Endothelial cell of umbilical vein (primary cell): Measurements from ENCODE around the gene PDK4. TPM values are rescaled to one million over a fixed set of nuclear protein-coding genes. Genes with fewer than 3 reads are reported as not detected.

Experiments
- BruUV-seq: library from RNA; stranded (reverse); fragments of 400-500 nt; replicated peaks from 2 replicates; lab custom pipeline; 2021; lab: Mats Ljungman, UMichigan
- CTCF ChIA-PET: fragments of 300-600, 350-600 bp; sonication (Branson Sonifier 250); formaldehyde crosslinking; loops from one replicate; lab custom pipeline; 2021; ENCODE audit warnings: antibody characterized with exemption, inconsistent platforms; lab: Charles Lee
- POLR2A ChIA-PET: fragments of 300-600, 350-600 bp; sonication (Branson Sonifier 250); formaldehyde crosslinking; loops from one replicate; lab custom pipeline; 2021; ENCODE audit warnings: antibody characterized with exemption, inconsistent platforms; lab: Charles Lee
- DNase-seq: peaks from one replicate; pipeline ENCODE4 v3.0.0-alpha.2; 2011; ENCODE audit warnings: low read depth, low spot score
- FAIRE-seq: peaks from 2 replicates; lab custom pipeline; 2011; peaks lifted over from hg19 to GRCh38; lab: Jason Lieb, UNC
- H2AFZ ChIP-seq: 2 replicates; pipeline ENCODE4 v1.6.0; 2012; ENCODE audit warnings: low read depth, low read length, control low read depth, inconsistent platforms
- H3K27ac ChIP-seq: 2 replicates; pipeline ENCODE4 v1.5.1; 2011; ENCODE audit warnings: low read depth, mild to moderate bottlenecking, control low read depth, low read length, moderate library complexity; ENCODE audit not compliant: insufficient read depth
- H3K27me3 ChIP-seq, 2 experiments: 2 replicates each; pipeline versions ENCODE4 v1.6.0 to v1.6.1; 2011; ENCODE audit warnings: low read length in 2 of 2, mixed read lengths in 1 of 2; ENCODE audit not compliant: control insufficient read depth in 2 of 2, insufficient read depth in 2 of 2
- H3K36me3 ChIP-seq, 2 experiments: 2 replicates in 1 of 2; 3 replicates in 1 of 2; pipeline ENCODE4 v1.5.1; 2011; ENCODE audit warnings: low read length in 2 of 2, mild to moderate bottlenecking in 1 of 2, moderate library complexity in 1 of 2; ENCODE audit not compliant: control insufficient read depth in 2 of 2, insufficient read depth in 2 of 2; ENCODE audit errors: extremely low read depth in 1 of 2
- H3K4me1 ChIP-seq: 3 replicates; pipeline ENCODE4 v1.5.1; 2011; ENCODE audit warnings: mild to moderate bottlenecking, low read length; ENCODE audit not compliant: control insufficient read depth, insufficient read depth; ENCODE audit errors: extremely low read depth
- H3K4me2 ChIP-seq: 2 replicates; pipeline ENCODE4 v1.6.1; 2011; ENCODE audit warnings: low read length, control low read depth, mixed read lengths; ENCODE audit not compliant: insufficient read depth
- H3K4me3 ChIP-seq, 3 experiments: fragments of 200-600 bp in 1 of 3; sonication (generic), shearing (Covaris generic) in 1 of 3; replicated peaks in 1 of 3; 2 replicates each; pipeline ENCODE4 v1.5.1; 2011 to 2016; ENCODE audit warnings: control low read depth in 3 of 3, low read length in 3 of 3, mild to moderate bottlenecking in 2 of 3, inconsistent platforms in 1 of 3, low read depth in 1 of 3, moderate library complexity in 1 of 3; ENCODE audit not compliant: insufficient read depth in 1 of 3
- H3K79me2 ChIP-seq: 2 replicates; pipeline ENCODE4 v1.6.0; 2012; ENCODE audit warnings: low read length, inconsistent platforms; ENCODE audit not compliant: control insufficient read depth, insufficient read depth
- H3K9ac ChIP-seq: replicated peaks from 2 replicates; pipeline ENCODE3; 2011; ENCODE audit warnings: low read length, control low read depth; ENCODE audit not compliant: insufficient read depth; ENCODE audit errors: extremely low read depth
- H3K9me1 ChIP-seq: replicated peaks from 3 replicates; pipeline ENCODE4 v1.6.0; 2011; ENCODE audit warnings: mild to moderate bottlenecking, low read length; ENCODE audit not compliant: control insufficient read depth, insufficient read depth; ENCODE audit errors: extremely low read depth
- H3K9me3 ChIP-seq: replicated peaks from 2 replicates; pipeline ENCODE4 v1.5.1; 2012; ENCODE audit warnings: low read length, inconsistent platforms; ENCODE audit not compliant: control insufficient read depth, insufficient read depth
- H4K20me1 ChIP-seq: replicated peaks from 2 replicates; pipeline ENCODE3; 2011; ENCODE audit warnings: mild to moderate bottlenecking, low read length; ENCODE audit not compliant: control insufficient read depth, insufficient read depth; ENCODE audit errors: extremely low read depth
- CTCF ChIP-seq, 2 donors: IDR thresholded peaks; 1 replicate in 1 of 2; 2 replicates in 1 of 2; pipeline ENCODE4 v1.5.1; 2011; ENCODE audit warnings: low read length in 2 of 2, mild to moderate bottlenecking in 2 of 2, moderate library complexity in 2 of 2, control low read depth in 1 of 2, inconsistent platforms in 1 of 2, low read depth in 1 of 2; ENCODE audit not compliant: insufficient read depth in 1 of 2; ENCODE audit errors: extremely low read depth in 1 of 2
- EZH2 ChIP-seq: IDR thresholded peaks from 2 replicates; pipeline ENCODE4 v1.6.1; 2012; ENCODE audit warnings: borderline replicate concordance, low read depth, mild to moderate bottlenecking, moderate library complexity, low read length, inconsistent platforms; ENCODE audit not compliant: severe bottlenecking
- FOS ChIP-seq: IDR thresholded peaks from 2 replicates; pipeline ENCODE4 v1.6.1; 2011; ENCODE audit warnings: mild to moderate bottlenecking, low read length, moderate library complexity, borderline replicate concordance; ENCODE audit not compliant: insufficient read depth
- GATA2 ChIP-seq: IDR thresholded peaks from 2 replicates; pipeline ENCODE4 v1.7.0; 2011; ENCODE audit warnings: low read depth, mild to moderate bottlenecking, moderate library complexity, mixed read lengths, low read length; ENCODE audit not compliant: insufficient read length, insufficient read depth
- JUN ChIP-seq: IDR thresholded peaks from 2 replicates; pipeline ENCODE4 v1.6.1; 2011; ENCODE audit warnings: borderline replicate concordance, low read depth; ENCODE audit not compliant: insufficient read length, insufficient read depth
- MAX ChIP-seq: IDR thresholded peaks from 2 replicates; pipeline ENCODE4 v1.6.1; 2011; ENCODE audit not compliant: insufficient read depth, insufficient read length
- MYC ChIP-seq: IDR thresholded peaks from one replicate; pipeline ENCODE4 v1.6.1; 2011; ENCODE audit warnings: mild to moderate bottlenecking, low read depth, low read length
- POLR2A ChIP-seq: IDR thresholded peaks from 2 replicates; pipeline ENCODE4 v1.6.1; 2012; ENCODE audit warnings: low read depth, mild to moderate bottlenecking, control low read depth, low read length
- POLR2AphosphoS5 ChIP-seq: IDR thresholded peaks from 2 replicates; pipeline ENCODE4 v1.6.1; 2012; ENCODE audit warnings: low read depth, mild to moderate bottlenecking, control low read depth, low read length, moderate library complexity; ENCODE audit not compliant: insufficient read depth
- dilution Hi-C: fragments of 300-500 bp; cut with MboI; formaldehyde crosslinking; loops from one replicate; pipeline ENCODE4 v1.15.0; 2019; ENCODE audit warnings: low sequenced_read_pairs; ENCODE audit not compliant: extremely low pct_ligation_motif_present
- intact Hi-C: fragments of 100-400 bp; cut with micrococcal nuclease; formaldehyde crosslinking; loops from one replicate; pipeline ENCODE4 v1.10.0; 2022
- polyA plus RNA-seq, 4 experiments: library from polyadenylated mRNA; depleted of rRNA in 3 of 4; stranded (reverse) in 3 of 4; unstranded in 1 of 4; fragments of >200 nt; gene quantifications; 2 replicates each; pipeline versions ENCODE4 v1.2.1 to v1.2.3, GENCODE V29; 2011 to 2012; ENCODE audit warnings: missing spikeins in 1 of 4
- total RNA-seq: library from RNA; stranded (reverse); gene quantifications from 2 replicates; pipeline ENCODE4 v1.2.3, GENCODE V29; 2021

PDK4 gene
- total and polyA plus RNA-seq, 2 donors (not counting 3 experiments of a cell fraction or from before 2014, with no cell fraction given), result 0.75 to 2.5 TPM

GRCh38 chr7:95556777-95557176 is 39.5 kb downstream of the PDK4 start:
- Histone ChIP-seq H3K4me3 (no peak overlapping the region), H4K20me1 (no peaks in the 10 kb centered on the region), H3K36me3 (no peaks in the 10 kb centered on the region), H3K27ac (no peak overlapping the region), H3K9me1 (no peaks in the 10 kb centered on the region), H3K4me1 (no peaks in the 10 kb centered on the region), H3K27me3 (peaks cover 0 to 2% of the 10 kb centered on the region in 2 experiments), H3K9me3 (no peaks in the 10 kb centered on the region), H2AFZ (no peak overlapping the region), H3K4me2 (no peak overlapping the region), H3K79me2 (no peaks in the 10 kb centered on the region), H3K9ac (no peak overlapping the region)
- DNase-seq (no peak), FAIRE-seq (no peak)
- CTCF ChIA-PET, result interaction anchor here (1.3 to 1.8 kb wide), 4 partner anchors 12 to 19 kb away, joined by 3 to 7 read pairs (median 4); no protein-coding TSS in a partner anchor
- TF ChIP-seq FOS (no peak), CTCF (IDR thresholded peaks at IDR 0.05; ENCODE audit: extremely low read depth in 1 of 2, insufficient read depth in 1 of 2, low read depth in 1 of 2, low read length in 2 of 2) (no peak), POLR2AphosphoS5 (no peak), MAX (no peak), EZH2 (no peak), JUN (no peak), GATA2 (no peak), MYC (no peak), POLR2A (no peak)
- intact Hi-C loops (no loop called here), dilution Hi-C loops (no loop called here)
- BruUV-seq, result no TSS peak
- POLR2A ChIA-PET, result no interaction called here
